GM23338 (cell line): Measurements from ENCODE around the gene CDK1.

Experiments
- CREB1 ChIP-seq: fragments of 250-450 bp; sonication (Bioruptor Pico); IDR thresholded peaks from 2 replicates; pipeline ENCODE4 v1.5.0; 2020; ENCODE audit warnings: low read depth, mild to moderate bottlenecking, moderate library complexity
- CTCF ChIP-seq, 2 experiments: fragments of 200-600 bp in 1 of 2; sonication (generic) in 1 of 2; conservative IDR thresholded peaks; 2 replicates each; pipeline versions ENCODE4 v1.5.1 to v1.6.1; 2016 to 2017; ENCODE audit warnings: antibody characterized with exemption in 2 of 2, low read depth in 2 of 2, mild to moderate bottlenecking in 2 of 2, moderate library complexity in 1 of 2
- EZH2 ChIP-seq: fragments of 200-600 bp; sonication (generic); IDR thresholded peaks from one replicate; pipeline ENCODE4 v1.8.0; 2017; ENCODE audit warnings: antibody characterized with exemption, mild to moderate bottlenecking, low read depth; ENCODE audit not compliant: unreplicated experiment

- TF ChIP-seq EZH2: no peak
- no peak for TF ChIP-seq CTCF (conservative IDR thresholded peaks at IDR 0.05; ENCODE audit: low read depth in 2 of 2)
- no peak for TF ChIP-seq CREB1 (CRISPR knock-in tag)
These were observed 11.1 kb downstream of the CDK1 start for GRCh38 chr10:60789340-60789739.
